ENCODE results near the gene CEP55.

Gene CEP55

DNA sequence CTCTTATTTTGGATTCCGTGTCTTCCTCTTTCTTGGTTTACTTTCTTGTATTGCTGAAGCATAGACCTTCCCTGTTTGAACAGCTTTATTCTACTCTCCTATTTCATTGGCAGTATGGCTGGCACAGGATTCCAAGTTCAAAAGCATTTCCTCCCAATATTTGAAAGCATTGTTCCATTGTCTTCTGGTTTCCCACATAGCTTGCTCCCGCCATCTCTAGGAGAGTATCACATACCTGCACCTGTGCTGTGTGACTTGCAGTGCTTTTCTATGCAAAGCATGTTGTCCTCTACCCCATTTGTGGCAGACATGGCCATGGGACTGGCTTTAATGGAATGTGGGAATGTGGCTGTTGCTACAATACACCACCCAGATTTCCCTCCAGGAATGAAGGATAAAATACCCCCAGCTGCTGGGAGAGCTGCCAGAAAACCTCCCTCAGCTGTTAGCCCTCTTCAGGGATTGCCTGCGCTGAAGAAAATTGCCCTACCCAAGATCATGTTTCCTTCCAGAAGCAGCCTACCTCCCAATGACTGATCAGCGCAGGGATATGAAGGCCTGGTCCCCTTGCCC is 7.4 kb upstream of the CEP55 start:
- Histone ChIP-seq H3K4me3 (no peak overlapping the region), H3K27ac (no peak overlapping the region)
- no peak for DNase-seq (ENCODE audit: low spot score)
- TF ChIP-seq, protein P1, sequence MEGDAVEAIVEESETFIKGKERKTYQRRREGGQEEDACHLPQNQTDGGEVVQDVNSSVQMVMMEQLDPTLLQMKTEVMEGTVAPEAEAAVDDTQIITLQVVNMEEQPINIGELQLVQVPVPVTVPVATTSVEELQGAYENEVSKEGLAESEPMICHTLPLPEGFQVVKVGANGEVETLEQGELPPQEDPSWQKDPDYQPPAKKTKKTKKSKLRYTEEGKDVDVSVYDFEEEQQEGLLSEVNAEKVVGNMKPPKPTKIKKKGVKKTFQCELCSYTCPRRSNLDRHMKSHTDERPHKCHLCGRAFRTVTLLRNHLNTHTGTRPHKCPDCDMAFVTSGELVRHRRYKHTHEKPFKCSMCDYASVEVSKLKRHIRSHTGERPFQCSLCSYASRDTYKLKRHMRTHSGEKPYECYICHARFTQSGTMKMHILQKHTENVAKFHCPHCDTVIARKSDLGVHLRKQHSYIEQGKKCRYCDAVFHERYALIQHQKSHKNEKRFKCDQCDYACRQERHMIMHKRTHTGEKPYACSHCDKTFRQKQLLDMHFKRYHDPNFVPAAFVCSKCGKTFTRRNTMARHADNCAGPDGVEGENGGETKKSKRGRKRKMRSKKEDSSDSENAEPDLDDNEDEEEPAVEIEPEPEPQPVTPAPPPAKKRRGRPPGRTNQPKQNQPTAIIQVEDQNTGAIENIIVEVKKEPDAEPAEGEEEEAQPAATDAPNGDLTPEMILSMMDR (IDR thresholded peaks at IDR 0.05): no peak

DNA sequence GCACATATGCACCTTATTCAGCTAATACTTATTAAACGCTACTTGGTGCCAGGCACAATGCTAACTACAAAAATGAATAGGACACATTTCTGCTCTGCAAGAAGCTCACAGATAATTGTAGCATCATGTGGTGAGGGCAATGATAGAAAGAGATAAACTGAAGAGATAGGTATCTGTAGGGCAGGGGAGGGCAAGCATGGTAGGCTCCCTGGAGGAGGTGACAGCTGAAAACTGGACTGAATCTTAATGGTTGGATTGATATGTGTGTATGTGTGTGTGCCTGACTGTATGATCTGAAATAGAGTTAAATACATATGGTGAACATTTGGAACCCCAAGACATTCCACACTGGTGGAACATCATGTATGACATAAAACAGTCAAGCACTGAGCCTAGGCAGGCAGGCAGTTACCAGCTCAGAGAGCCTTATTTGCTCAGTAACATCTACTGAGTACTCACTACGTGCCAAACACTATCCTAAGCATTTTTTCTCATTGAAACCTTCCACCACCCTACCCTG is 4.8 kb upstream of the CEP55 start:
- Histone ChIP-seq H3K27ac (no peak overlapping the region), H3K4me3 (no peak overlapping the region)
- no peak for DNase-seq (ENCODE audit: low spot score)
- TF ChIP-seq, protein P1 (IDR thresholded peaks at IDR 0.05): no peak

DNA sequence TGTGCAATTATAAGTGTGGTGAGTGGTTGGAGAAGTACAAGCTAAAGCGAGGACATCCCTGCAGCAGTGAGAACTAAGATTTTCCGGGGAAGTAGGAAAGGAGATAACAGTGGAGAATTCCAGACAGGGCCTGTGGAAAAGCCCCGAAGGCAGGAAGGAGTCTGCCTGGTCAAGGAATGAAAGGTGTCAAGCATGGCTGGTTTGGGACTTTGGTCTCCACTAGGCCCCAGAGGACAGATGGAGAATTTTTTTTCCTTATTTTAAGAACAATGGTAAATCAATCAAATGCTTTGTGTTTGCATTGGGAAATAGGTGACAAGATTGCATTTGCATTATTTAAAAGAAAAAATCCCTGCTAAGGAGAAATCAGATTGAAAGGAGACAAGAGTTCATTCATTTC is 3.2 kb upstream of the CEP55 start:
- Histone ChIP-seq H3K27ac (no peak overlapping the region), H3K4me3 (no peak overlapping the region)
- TF ChIP-seq, protein P1 (IDR thresholded peaks at IDR 0.05): no peak
- no peak for DNase-seq (ENCODE audit: low spot score)

DNA sequence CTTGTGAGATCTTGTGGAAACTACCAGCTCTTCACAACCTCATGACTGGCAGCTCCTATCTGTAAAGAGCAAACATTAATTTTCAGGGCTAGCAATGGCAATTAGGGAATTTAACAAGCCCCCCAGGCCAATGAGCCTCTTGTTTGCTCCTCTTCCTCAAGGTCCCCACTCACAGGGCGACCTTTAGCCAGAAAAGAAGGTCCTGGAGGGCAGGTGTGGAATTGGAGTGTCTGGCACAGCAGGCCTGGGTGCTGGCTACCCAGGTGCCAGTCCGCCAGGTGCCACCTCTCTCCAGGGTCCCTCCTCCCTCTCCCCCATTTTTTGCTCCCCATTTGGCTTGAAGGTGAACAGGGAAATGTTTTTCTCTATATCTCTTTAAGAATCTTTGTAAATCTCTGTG is 1.9 kb upstream of the CEP55 start:
- Histone ChIP-seq H3K4me3 (no peak overlapping the region), H3K27ac (no peak overlapping the region)
- TF ChIP-seq, protein P1 (IDR thresholded peaks at IDR 0.05): no peak
- no peak for DNase-seq (ENCODE audit: low spot score)

DNA sequence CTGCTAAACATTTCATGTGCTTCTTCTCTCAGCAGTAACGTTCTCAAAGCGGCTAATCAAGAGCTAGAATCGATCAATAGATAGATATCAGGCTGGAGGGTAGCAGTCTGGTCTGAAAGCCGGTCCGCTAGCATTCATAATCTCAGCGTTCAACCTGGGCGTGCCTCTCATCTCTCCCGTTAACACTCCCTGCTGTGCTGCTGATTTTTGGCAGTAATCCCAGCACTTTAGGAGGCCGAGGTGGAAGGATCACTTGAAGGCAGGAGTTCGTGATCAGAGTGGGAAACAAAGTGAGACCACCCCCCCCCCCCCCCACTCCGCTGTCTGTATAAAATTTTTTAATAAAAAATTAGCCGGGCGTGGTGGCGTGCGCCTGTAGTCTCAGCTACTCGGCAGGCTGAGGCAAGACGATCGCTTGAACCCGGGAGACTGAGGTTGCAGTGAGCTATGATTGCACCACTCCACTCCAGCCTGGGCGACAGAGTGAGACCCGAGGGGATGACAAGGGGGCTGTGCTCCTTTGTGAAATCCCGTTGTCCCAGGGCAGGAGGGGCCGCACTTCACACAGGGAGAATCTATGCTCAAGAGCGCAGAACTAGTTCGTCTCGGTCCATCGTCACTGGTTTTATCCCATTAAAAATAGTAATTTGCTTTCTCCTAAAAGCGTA is 624 bp upstream of the CEP55 start:
- Histone ChIP-seq H3K4me3 (peak overlapping the region; percentile 82), H3K27ac (peak overlapping the region in 1 of 2 donors; percentile 80)
- DNase-seq (ENCODE audit: low spot score): no peak
- TF ChIP-seq, protein P1 (IDR thresholded peaks at IDR 0.05): no peak

DNA sequence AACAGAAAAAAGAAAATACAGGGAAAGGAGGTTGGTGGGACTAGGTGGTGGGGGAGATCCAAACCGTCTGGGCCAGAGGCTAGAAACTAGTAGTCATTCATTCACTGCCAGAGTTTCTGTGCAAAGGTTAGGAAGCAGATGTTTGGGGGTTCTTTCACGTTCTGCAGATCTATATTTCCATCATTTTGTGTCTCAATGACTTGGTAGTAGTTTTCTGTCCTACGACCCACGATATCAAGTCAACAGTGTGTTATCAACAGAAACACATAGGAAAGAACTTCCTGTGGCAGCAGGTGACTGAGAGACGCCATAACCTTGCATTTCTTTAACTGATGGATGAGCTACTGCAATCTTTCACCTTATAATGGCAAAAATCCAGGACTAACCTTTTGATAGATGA is 1.8 kb downstream of the CEP55 start:
- DNase-seq (ENCODE audit: low spot score): no peak
- no peak overlapping the region for H3K4me3 ChIP-seq
- no peak overlapping the region for H3K27ac ChIP-seq
- TF ChIP-seq, protein P1 (IDR thresholded peaks at IDR 0.05): no peak

DNA sequence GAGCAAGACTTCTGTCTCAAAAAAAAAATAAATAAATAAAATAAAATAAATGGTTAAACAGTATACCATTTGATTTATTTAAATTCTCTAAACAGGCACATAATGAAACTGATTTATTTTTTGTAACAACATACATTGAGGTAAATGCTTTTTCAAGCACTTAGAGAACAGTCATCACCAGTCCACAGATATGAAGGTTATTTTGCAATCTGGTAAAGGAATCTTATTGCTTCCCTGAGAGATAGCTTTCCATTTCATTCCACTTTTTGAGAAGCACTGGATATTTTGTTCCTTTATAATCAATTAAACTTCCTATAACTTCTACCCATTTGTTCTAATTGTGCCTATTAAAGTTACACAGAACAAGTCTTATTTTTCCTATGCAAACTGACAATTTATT is 5.2 kb downstream of the CEP55 start:
- no peak for DNase-seq (ENCODE audit: low spot score)
- Histone ChIP-seq H3K4me3 (no peak overlapping the region), H3K27ac (no peak overlapping the region)
- TF ChIP-seq, protein P1 (IDR thresholded peaks at IDR 0.05): no peak

Measured in coronary artery (tissue), 2 donors.